Muscle of back (tissue), 11 donors: Measurements from ENCODE around the gene FBXO24. TPM values are rescaled to one million over a fixed set of nuclear protein-coding genes. Genes with fewer than 3 reads are reported as not detected.
"Not testable (repeated sequence)": the region's sequence is repeated elsewhere in the genome, so short reads cannot be mapped to it uniquely, and the experiment has no call there.

Source experiments
- DNase-seq, 3 donors: peaks; one replicate each; pipeline versions ENCODE4 v3.0.0 to v3.0.0-alpha.2; 2013
- polyA plus RNA-seq, 10 donors: library from polyadenylated mRNA; unstranded; fragments of 120-200 nt; gene quantifications; one replicate each; pipeline ENCODE4 v1.2.1, GENCODE V29; 2013; ENCODE audit not compliant: insufficient read length in 10 of 10

Gene FBXO24
- polyA plus RNA-seq, 10 donors, result 0.74 to 2.0 (median 0.94) TPM

GRCh38 chr7:100559127-100559526 is 27.0 kb upstream of the FBXO24 start:
- no peak for DNase-seq

DNA sequence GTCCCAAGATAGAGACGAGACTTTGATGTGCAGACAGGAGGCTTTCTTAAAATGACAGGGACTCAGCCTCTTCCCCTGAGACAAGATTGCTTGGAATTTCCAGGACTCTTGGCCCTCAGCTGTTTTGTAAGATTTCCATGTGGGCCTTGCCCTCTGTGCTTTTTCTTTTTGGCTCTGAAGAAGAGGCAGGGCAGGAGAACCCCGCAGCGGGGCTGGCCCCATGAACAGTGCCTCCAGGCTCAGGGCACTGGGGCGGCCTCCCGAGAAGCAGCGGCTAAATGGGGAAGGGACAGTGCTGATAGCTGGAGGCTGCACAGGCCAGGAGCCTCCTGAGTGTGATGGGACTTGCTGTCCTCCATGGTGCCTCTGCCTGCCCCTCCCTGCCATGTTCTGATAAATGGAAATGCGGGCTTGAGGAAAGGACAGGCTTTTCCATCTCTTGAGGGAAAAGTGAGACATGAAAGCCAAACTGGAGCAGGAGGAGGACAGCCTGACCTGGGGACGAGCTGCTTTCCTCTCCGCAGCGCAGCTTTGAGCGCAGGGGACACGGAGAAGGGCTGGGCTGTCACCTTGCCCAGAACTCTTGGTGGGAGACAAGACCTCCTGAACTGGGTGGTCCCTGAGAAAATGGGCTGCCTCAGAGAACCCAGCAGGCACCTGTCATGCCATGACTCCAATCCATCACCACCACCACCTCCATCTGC is 24.5 kb upstream of the FBXO24 start:
- no peak for DNase-seq

GRCh38 chr7:100562195-100563099 is 23.7 kb upstream of the FBXO24 start:
- DNase-seq, result no peak

GRCh38 chr7:100563100-100563564 is 23.0 kb upstream of the FBXO24 start:
- DNase-seq, result no peak

- peak in 1 of 3 donors; percentile 82 for DNase-seq
These were observed 22.2 kb upstream of the FBXO24 start for GRCh38 chr7:100563809-100564400.

GRCh38 chr7:100564405-100564804 is 21.7 kb upstream of the FBXO24 start:
- not testable (repeated sequence) for DNase-seq

DNA sequence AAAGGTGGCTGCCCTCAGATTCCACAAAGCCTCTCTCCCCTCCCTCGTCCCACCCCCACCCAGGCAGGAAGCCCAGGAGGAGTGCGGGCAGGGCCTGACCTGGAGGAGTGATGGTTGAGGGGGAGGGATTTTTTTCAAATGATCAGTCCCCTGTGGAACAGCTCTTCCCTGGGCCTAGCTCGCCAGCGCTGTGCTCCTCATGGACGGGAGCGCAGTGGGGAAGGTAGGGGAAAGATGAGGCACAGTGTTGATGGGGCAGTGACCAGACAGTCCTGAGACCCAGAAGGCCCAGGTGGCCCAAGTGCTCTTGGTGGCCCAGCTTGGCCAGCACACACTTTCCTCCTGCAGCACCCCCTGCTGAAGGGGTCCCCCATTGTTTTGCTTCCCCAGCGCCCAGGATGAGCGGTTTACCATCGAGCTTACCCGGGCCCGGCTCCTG is 21.0 kb upstream of the FBXO24 start:
- DNase-seq, result no peak

GRCh38 chr7:100566018-100566531 is 20.1 kb upstream of the FBXO24 start:
- no peak for DNase-seq

DNA sequence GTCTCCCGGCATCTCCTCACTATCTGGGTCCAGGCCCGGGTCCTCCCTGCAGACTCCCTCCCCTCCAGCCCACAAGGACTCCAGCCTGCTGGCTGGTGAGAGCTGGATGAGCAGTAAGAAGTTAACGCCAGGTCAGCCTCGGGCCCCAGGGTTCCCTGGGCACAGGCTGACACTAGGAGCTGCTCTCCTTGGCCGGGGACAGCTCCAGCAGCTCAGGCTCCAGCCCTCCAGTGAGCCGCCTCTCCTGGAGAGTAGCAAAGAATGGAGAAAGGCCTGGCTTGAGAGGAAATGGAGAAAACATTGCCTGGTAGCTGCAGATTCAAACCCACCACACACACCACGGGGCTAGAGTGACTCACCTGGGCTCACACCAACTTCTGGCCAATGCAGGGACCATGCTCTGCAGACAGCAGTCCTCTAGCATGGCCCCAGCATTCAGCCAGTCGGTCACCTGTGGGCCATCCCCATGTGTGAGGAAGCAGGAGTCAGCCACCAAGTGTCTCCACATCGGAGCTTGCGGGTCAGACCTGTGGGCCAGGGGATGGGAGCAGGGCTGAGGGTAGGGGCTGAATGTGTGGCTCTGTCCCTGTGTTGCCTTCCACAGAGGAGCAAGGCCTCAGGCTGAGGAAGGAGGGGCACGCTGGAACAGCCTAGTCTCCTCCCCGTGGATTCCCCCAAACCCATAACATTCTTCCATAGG is 18.9 kb upstream of the FBXO24 start:
- no peak for DNase-seq

DNA sequence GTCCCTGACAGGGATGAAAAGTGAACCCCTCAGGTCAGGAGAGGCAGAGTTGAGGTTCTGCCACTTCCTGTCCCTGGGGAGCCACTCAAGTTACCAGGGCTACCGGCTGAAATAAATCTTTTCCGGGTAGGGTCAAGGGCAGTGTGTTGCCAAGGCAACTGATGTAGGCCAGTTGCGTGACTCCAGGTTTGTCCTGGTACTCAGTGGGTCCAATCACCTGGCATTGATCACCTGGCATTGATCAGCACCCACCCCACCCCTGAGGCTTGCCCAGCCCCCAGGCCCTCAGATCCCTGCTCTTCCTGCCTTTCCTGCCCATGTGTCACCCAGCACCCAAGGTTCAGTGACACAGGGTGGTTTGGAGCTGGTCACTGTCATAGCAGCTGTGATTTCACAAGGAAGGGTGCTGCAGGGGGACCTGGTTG is 18.4 kb upstream of the FBXO24 start:
- no peak for DNase-seq

DNA sequence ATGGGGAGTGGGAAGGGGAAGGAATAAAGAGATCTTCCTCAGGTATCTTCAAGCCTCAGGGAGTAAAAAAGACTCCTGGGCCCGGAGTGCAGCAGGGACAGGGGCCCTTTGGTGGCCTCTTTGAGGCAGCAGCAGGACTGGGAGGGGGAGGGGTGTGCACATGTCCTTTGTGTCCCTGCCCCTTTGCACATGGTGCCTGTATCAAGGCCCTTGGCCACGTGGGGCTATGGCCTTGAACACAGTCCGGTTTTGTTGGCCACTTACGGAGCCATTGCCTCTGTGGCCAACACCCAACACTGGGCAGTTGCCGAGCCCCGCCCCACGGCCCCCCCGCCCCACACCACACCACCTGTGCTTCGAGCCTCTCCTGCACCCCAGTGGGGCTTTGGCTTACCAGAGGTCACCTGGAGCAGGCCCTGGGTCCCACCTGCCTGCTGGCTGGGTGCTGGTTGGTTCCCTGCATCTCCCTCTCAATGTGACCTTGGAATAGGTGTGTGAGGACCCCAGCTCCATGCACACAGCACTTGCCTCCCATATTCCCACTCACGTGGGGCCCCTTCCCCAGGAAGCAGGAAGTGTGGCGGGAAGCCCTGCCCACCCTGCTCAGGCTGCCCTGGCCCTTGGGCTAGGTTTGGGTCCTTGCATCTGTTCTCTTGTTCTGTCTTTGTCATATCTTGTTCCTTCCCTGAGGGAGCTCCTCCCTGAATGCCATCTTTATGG is 17.8 kb upstream of the FBXO24 start:
- no peak for DNase-seq

GRCh38 chr7:100568896-100569844 is 17.0 kb upstream of the FBXO24 start:
- peak in 1 of 3 donors; percentile 69 for DNase-seq

GRCh38 chr7:100570954-100571828 is 14.9 kb upstream of the FBXO24 start:
- no peak for DNase-seq

DNA sequence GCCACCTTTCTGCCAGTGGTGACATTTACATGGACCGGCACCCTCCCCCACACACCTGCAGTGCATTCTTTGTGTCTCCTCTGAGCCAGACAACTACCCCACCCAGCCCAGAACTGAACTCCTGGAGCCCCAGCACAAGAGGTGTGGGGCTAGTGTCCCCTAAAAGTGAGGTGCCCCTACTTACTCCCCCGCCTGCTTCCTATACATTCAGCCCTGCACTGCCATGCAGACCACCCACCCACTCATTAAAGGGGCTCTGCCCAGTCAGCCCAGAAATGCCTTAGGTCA is 14.4 kb upstream of the FBXO24 start:
- DNase-seq, result no peak

- DNase-seq, result no peak
These were observed 13.7 kb upstream of the FBXO24 start for GRCh38 chr7:100572281-100572948.

GRCh38 chr7:100572949-100573675 is 13.0 kb upstream of the FBXO24 start:
- no peak for DNase-seq

GRCh38 chr7:100573691-100574361 is 12.3 kb upstream of the FBXO24 start, which contains the start of gene SAP25:
SAP25 (minus strand) TSS chr7:100573900; CDS start chr7:100573742, 158 bp downstream.
- no peak for DNase-seq
